ENCODE data around the gene DNAH14. TPM values are rescaled to one million over a fixed set of nuclear protein-coding genes. Genes with fewer than 3 reads are reported as not detected.

The DNAH14 gene
- total and polyA plus RNA-seq, 2 of the 8 experiments (the other 6 are each of a cell fraction or from before 2014, with no cell fraction given): 8.4 to 40.7 TPM

DNA sequence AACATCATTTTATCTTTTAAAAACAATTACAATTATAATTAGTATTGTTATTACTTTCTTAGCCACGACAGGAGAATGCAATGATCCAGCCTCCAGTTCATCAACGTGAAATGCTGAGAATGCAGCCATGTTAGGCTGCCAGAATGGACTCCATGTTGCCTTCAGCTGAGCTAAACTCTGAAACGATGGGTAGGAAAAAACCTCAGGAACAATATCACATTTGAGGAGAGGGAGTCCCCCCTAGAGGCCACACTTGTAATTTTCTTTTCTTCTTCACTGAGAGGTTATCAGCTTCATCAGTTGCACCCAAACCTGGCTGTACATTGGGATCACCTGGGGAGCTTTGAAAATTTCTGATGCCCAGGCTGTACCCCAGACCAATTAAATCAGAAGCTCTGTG is 34.6 kb upstream of the DNAH14 start:
- Histone ChIP-seq H3K36me3 (ENCODE audit: control insufficient read depth in 2 of 4, insufficient read depth in 4 of 4, low read length in 3 of 4) (no peaks in the 10 kb centered on the region), H3K9ac (replicated peaks in 1 of 4; ENCODE audit: extremely low read depth in 1 of 4, low read depth in 3 of 4, low read length in 3 of 4) (no peak overlapping the region), H3K18ac (ENCODE audit: extremely low read depth, low read length) (no peak overlapping the region), H3K23ac (ENCODE audit: insufficient read length) (no peak overlapping the region), H4K20me1 (replicated peaks in 1 of 2; ENCODE audit: control insufficient read depth in 1 of 2, insufficient read depth in 2 of 2, low read length in 2 of 2) (no peaks in the 10 kb centered on the region), H4K5ac (ENCODE audit: insufficient read length, low read depth, low read length) (no peak overlapping the region), H3K23me2 (ENCODE audit: low read depth, low read length) (no peaks in the 10 kb centered on the region), H2BK20ac (ENCODE audit: low read length) (no peak overlapping the region), H3K27ac (ENCODE audit: low read depth, low read length) (no peak overlapping the region), H3K4ac (replicated peaks; ENCODE audit: insufficient read length, low read depth, low read length) (no peak overlapping the region), H3K27me3 (replicated peaks in 1 of 4; ENCODE audit: control insufficient read depth in 3 of 4, extremely low read depth in 1 of 4, insufficient read depth in 3 of 4, low read length in 3 of 4) (no peaks in the 10 kb centered on the region), H2AFZ (ENCODE audit: low read length) (peak overlapping the region; percentile 49; the same call in 1 of the 2 replicates), H3K9me3 (ENCODE audit: insufficient read depth in 2 of 2, low read depth in 1 of 2, low read length in 1 of 2) (no peaks in the 10 kb centered on the region), H2BK12ac (ENCODE audit: low read depth, low read length) (no peak overlapping the region), H3K4me2 (ENCODE audit: insufficient read depth in 1 of 2, low read depth in 2 of 2, low read length in 2 of 2) (no peak overlapping the region), H3K4me3 (ENCODE audit: extremely low read depth in 1 of 4, insufficient read depth in 2 of 4, low read depth in 3 of 4, low read length in 4 of 4) (no peak overlapping the region), H4K91ac (replicated peaks; ENCODE audit: insufficient read length, low read length) (no peak overlapping the region), H2BK15ac (ENCODE audit: low read length) (no peak overlapping the region), H2BK5ac (ENCODE audit: low read depth, low read length) (no peak overlapping the region), H3K14ac (ENCODE audit: insufficient read length) (no peak overlapping the region), H3K4me1 (replicated peaks in 1 of 4; ENCODE audit: control insufficient read depth in 3 of 4, insufficient read depth in 4 of 4, low read length in 3 of 4) (no peaks in the 10 kb centered on the region), H3K56ac (replicated peaks; ENCODE audit: insufficient read length, low read depth, low read length) (no peak overlapping the region), H2AK5ac (ENCODE audit: low read depth, low read length) (no peak overlapping the region), H3K79me1 (ENCODE audit: low read depth, low read length) (no peaks in the 10 kb centered on the region), H4K8ac (ENCODE audit: extremely low read depth, insufficient read depth, low read length) (no peak overlapping the region), H3K79me2 (ENCODE audit: control insufficient read depth in 1 of 2, insufficient read depth in 2 of 2, low read length in 2 of 2) (no peaks in the 10 kb centered on the region), H2BK120ac (replicated peaks; ENCODE audit: low read depth, low read length) (no peak overlapping the region)
- 51% methylated on average over 3 of the region's 3 CpGs; no CpG with 5 or more reads in 1 of the 2 experiments for whole genome bisulfite sequencing, 2 experiments (ENCODE audit: extremely low coverage in 1 of 2, insufficient coverage in 1 of 2, insufficient read length in 1 of 2, insufficient replicate concordance in 2 of 2, low coverage in 1 of 2, low lambda C conversion rate in 2 of 2, missing lambda C conversion rate in 1 of 2)
- no peak for DNase-seq (ENCODE audit: low read depth in 1 of 2, low spot score in 2 of 2)
- POLR2A ChIA-PET (ENCODE audit: partially characterized antibody): no interaction called here
- FAIRE-seq: peak; percentile 92
- CTCF ChIA-PET (ENCODE audit: partially characterized antibody): interaction anchor here (0.6 to 6.3 kb wide), 54 partner anchors 9 to 1365 kb away, joined by 3 to 65 read pairs (median 4); no protein-coding TSS in a partner anchor
- TF ChIP-seq, protein P1, sequence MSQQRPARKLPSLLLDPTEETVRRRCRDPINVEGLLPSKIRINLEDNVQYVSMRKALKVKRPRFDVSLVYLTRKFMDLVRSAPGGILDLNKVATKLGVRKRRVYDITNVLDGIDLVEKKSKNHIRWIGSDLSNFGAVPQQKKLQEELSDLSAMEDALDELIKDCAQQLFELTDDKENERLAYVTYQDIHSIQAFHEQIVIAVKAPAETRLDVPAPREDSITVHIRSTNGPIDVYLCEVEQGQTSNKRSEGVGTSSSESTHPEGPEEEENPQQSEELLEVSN (IDR thresholded peaks at IDR 0.05): no peak
- no peak for TF ChIP-seq CEBPB (IDR thresholded peaks at IDR 0.05; ENCODE audit: low read depth, low read length)
- TF ChIP-seq CBX5 (IDR thresholded peaks at IDR 0.05; ENCODE audit: low read depth, low read length): no peak
- TF ChIP-seq HDAC2 (IDR thresholded peaks at IDR 0.05; ENCODE audit: borderline replicate concordance in 1 of 2, low read depth in 2 of 2, low read length in 2 of 2): no peak
- no peak for TF ChIP-seq SP2 (IDR thresholded peaks at IDR 0.05; ENCODE audit: low read length)
- no peak for TF ChIP-seq RFX5 (IDR thresholded peaks at IDR 0.05; ENCODE audit: borderline replicate concordance, low read depth, low read length)
- TF ChIP-seq CREB1 (IDR thresholded peaks at IDR 0.05): no peak
- TF ChIP-seq TBP (IDR thresholded peaks at IDR 0.05; ENCODE audit: low read depth, low read length): no peak
- TF ChIP-seq, protein P2, sequence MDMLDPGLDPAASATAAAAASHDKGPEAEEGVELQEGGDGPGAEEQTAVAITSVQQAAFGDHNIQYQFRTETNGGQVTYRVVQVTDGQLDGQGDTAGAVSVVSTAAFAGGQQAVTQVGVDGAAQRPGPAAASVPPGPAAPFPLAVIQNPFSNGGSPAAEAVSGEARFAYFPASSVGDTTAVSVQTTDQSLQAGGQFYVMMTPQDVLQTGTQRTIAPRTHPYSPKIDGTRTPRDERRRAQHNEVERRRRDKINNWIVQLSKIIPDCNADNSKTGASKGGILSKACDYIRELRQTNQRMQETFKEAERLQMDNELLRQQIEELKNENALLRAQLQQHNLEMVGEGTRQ (IDR thresholded peaks at IDR 0.05; ENCODE audit: low read length): no peak
- TF ChIP-seq RXRA (IDR thresholded peaks at IDR 0.05; ENCODE audit: insufficient read depth, low read depth, low read length): no peak

Data from H1 (cell line).